GM12891 (cell line): ENCODE measurements around the gene TTC7B.

Experiments used
- PAX5 ChIP-seq: IDR thresholded peaks from 2 replicates; pipeline ENCODE4 v1.6.1; 2011; ENCODE audit warnings: low read length, moderate library complexity, mild to moderate bottlenecking; ENCODE audit not compliant: insufficient read depth, severe bottlenecking
- POLR2A ChIP-seq: IDR thresholded peaks from 2 replicates; pipeline ENCODE4 v1.6.1; 2011; ENCODE audit warnings: low read depth, low read length, control low read depth
- POLR2AphosphoS5 ChIP-seq: IDR thresholded peaks from 2 replicates; pipeline ENCODE4 v1.6.1; 2011; ENCODE audit warnings: low read depth, low read length, control low read depth
- POU2F2 ChIP-seq: IDR thresholded peaks from 2 replicates; pipeline ENCODE4 v1.6.1; 2011; ENCODE audit warnings: low read depth, mild to moderate bottlenecking, control low read depth, low read length, moderate library complexity
- SPI1 ChIP-seq: IDR thresholded peaks from 2 replicates; pipeline ENCODE4 v1.6.1; 2011; ENCODE audit warnings: low read depth, low read length, control low read depth
- TAF1 ChIP-seq: IDR thresholded peaks from 2 replicates; pipeline ENCODE4 v1.6.1; 2011; ENCODE audit warnings: low read depth, low read length, control low read depth

DNA sequence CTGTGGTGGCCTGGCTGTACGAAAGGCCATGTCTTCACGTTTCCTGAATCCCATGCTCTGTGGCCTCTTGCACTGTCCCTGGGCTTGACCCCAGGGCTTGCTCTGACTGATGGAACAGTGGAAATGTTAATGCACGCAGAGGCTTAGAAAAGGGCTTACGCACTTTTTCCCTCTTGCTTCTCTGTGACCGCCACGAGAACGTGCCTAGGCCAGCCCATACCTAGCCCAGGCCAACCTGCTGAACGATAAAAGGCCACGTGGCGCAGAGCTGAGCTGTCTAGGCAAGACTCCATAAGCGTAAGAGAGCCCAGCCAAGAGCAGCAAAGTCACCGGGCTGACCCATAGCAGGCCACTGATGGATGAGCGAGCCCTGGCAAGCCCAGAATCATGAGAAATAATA is 18.3 kb downstream of the TTC7B start:
- TF ChIP-seq PAX5: no peak
- TF ChIP-seq POLR2A: no peak
- no peak for TF ChIP-seq POLR2AphosphoS5
- TF ChIP-seq TAF1: no peak
- TF ChIP-seq POU2F2: no peak
- no peak for TF ChIP-seq SPI1
